Nephron (organoid): ENCODE measurements around the gene AGT.

Experiments used
- H3K27ac Mint-ChIP-seq, 3 experiments: 2 replicates each; pipeline ENCODE4 v1.8.0; 2020; ENCODE audit warnings: mixed read lengths in 3 of 3, mild to moderate bottlenecking in 2 of 3, moderate library complexity in 1 of 3
- H3K27me3 Mint-ChIP-seq: 2 replicates; pipeline ENCODE4 v1.8.0; 2021; ENCODE audit warnings: low read depth, mild to moderate bottlenecking, moderate library complexity, mixed read lengths
- H3K36me3 Mint-ChIP-seq: 2 replicates; pipeline ENCODE4 v1.8.0; 2020; ENCODE audit warnings: low read depth, mixed read lengths
- H3K4me1 Mint-ChIP-seq: 2 replicates; pipeline ENCODE4 v1.8.0; 2020; ENCODE audit warnings: mixed read lengths
- H3K4me3 Mint-ChIP-seq, 3 experiments: 2 replicates each; pipeline ENCODE4 v1.8.0; 2020; ENCODE audit warnings: mild to moderate bottlenecking in 3 of 3, mixed read lengths in 3 of 3, moderate library complexity in 2 of 3
- H3K9me3 Mint-ChIP-seq: 2 replicates; pipeline ENCODE4 v1.8.0; 2020; ENCODE audit warnings: mixed read lengths
- CTCF ChIP-seq, 3 experiments: fragments of 200-600 bp; sonication (generic); IDR thresholded peaks; one replicate each; pipeline ENCODE4 v1.5.0; 2021; ENCODE audit warnings: antibody characterized with exemption in 3 of 3; ENCODE audit not compliant: unreplicated experiment in 3 of 3

AGT gene

DNA sequence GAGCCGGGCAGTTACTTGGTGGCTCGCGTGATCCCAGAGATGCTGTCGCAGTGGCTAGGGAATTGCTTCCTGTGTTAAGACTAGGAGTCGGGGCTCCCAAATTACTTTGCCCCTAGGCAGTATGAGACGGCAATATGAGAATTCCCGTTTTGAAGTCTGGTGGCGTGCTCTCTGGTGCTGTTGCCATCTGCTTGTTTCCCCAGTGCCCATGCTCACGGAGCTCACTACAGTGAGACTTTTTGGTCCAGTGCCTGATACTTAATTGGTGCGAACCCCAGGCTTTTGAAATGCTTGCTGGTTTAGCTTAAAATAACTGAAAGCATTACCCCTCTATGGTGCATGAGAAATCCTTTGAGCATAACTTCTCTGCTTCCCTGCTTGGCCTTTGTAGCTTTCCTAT is 22.3 kb downstream of the AGT start:
- no peaks in the 10 kb centered on the region for H3K27me3 Mint-ChIP-seq
- no peak for TF ChIP-seq CTCF (IDR thresholded peaks at IDR 0.05; ENCODE audit: unreplicated experiment in 3 of 3)
- no peak overlapping the region for H3K27ac Mint-ChIP-seq
- H3K4me1 Mint-ChIP-seq: peaks cover 8% of the 10 kb centered on the region
- peaks cover 53% of the 10 kb centered on the region for H3K36me3 Mint-ChIP-seq
- H3K9me3 Mint-ChIP-seq: no peaks in the 10 kb centered on the region
- H3K4me3 Mint-ChIP-seq: no peak overlapping the region

DNA sequence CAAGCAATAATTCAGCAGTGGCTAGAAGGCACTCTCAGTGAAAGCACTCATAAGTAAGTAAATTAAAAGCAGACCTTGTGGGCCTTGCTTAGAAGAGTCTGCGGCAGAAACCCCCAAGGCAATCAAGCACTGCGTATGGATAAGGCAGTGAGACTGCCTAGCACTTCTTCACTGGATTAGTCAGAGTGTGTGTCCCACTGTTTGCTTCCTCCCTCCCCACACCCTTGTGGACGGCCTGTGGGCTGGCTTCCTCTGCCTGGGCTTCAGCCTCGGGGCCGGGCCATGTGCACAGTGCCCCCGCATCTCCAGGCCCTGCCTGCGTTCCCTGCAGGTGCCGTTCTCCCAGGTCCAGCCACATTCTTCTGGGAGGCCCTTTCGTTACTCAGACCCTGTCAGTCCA is 23.8 kb downstream of the AGT start:
- no peak overlapping the region for H3K4me3 Mint-ChIP-seq
- H3K4me1 Mint-ChIP-seq: no peaks in the 10 kb centered on the region
- H3K27ac Mint-ChIP-seq: peak overlapping the region in 1 of 3 experiments; percentile 59
- peaks cover 66% of the 10 kb centered on the region for H3K36me3 Mint-ChIP-seq
- no peaks in the 10 kb centered on the region for H3K9me3 Mint-ChIP-seq
- no peak for TF ChIP-seq CTCF (IDR thresholded peaks at IDR 0.05; ENCODE audit: unreplicated experiment in 3 of 3)
- no peaks in the 10 kb centered on the region for H3K27me3 Mint-ChIP-seq

DNA sequence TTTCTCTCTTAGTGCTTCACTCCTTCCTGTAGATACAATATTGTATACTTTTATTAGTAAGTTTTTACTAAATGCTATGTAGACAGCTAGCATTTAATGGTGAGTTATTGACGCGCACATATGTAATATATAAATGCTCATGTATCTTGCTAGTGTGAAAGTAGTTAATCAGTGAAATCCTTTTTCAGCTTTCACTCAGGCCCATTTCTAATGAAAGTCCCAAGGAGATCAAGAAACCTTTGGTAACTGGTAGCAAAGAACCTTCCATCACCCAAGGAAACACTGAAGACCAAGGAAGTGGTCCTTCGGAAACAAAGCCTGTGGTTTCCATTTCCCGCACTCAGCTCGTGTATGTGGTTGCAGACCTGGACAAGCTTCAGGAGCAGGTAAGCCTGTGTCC is 27.2 kb downstream of the AGT start:
- Mint-ChIP-seq H3K9me3 (no peaks in the 10 kb centered on the region), H3K4me1 (peaks cover 15% of the 10 kb centered on the region), H3K27me3 (no peaks in the 10 kb centered on the region), H3K4me3 (no peak overlapping the region), H3K27ac (no peak overlapping the region), H3K36me3 (peaks cover 67% of the 10 kb centered on the region)
- TF ChIP-seq CTCF (IDR thresholded peaks at IDR 0.05; ENCODE audit: unreplicated experiment in 3 of 3): no peak

DNA sequence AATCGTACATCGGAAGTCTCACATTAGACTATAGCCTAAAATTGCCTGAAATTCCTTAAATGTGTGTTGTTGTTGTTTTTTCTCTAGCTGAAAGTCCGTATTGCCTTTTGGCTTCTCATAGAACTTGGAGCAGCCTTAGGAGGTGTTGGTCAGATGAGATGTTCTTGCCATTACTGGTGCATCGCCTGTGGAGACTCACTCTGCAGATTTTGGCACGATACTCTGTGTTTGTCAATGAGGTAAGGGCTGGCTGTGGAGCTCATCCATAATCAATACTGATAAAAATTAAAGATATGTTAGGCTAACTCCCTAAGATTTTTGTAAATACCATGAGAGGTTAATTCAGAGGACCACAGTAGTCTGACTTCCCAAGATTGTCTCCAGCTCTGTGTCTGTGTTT is 28.9 kb downstream of the AGT start:
- no peaks in the 10 kb centered on the region for H3K9me3 Mint-ChIP-seq

GRCh38 chr1:230684146-230684545 is 29.8 kb downstream of the AGT start:
- no peak overlapping the region for H3K4me3 Mint-ChIP-seq

More for the DNA sequence above, 28.9 kb downstream of the AGT start:
- Mint-ChIP-seq H3K27ac (no peak overlapping the region), H3K4me3 (no peak overlapping the region), H3K36me3 (peaks cover 60% of the 10 kb centered on the region), H3K27me3 (no peaks in the 10 kb centered on the region), H3K4me1 (peaks cover 24% of the 10 kb centered on the region)
- no peak for TF ChIP-seq CTCF (IDR thresholded peaks at IDR 0.05; ENCODE audit: unreplicated experiment in 3 of 3)

More at GRCh38 chr1:230684146-230684545, 29.8 kb downstream of the AGT start:
- Mint-ChIP-seq H3K36me3 (peaks cover 61% of the 10 kb centered on the region), H3K27ac (no peak overlapping the region), H3K27me3 (no peaks in the 10 kb centered on the region), H3K9me3 (no peaks in the 10 kb centered on the region), H3K4me1 (peaks cover 32% of the 10 kb centered on the region)
- no peak for TF ChIP-seq CTCF (IDR thresholded peaks at IDR 0.05; ENCODE audit: unreplicated experiment in 3 of 3)
